HepG2 (cell line): ENCODE results near the gene RRAD. TPM values are rescaled to one million over a fixed set of nuclear protein-coding genes. Genes with fewer than 3 reads are reported as not detected.
A peak's percentile ranks its signal among the peaks of the same experiment; 100 is the strongest.

ENCODE experiments used
- GZF1 ChIP-seq: sonication (generic); formaldehyde crosslinking; IDR thresholded peaks from 2 replicates; pipeline ENCODE4 v1.5.1; 2020; ENCODE audit warnings: mild to moderate bottlenecking, missing genetic modification reagents
- LCORL ChIP-seq, 2 experiments: fragments of 450-650 bp in 1 of 2; sonication (generic) in 1 of 2; formaldehyde crosslinking in 1 of 2; IDR thresholded peaks; 2 replicates each; pipeline versions ENCODE4 v1.5.0 to v1.6.1; 2017 to 2020; ENCODE audit warnings: antibody characterized with exemption in 1 of 2, missing genetic modification reagents in 1 of 2
- MIER3 ChIP-seq: IDR thresholded peaks from 2 replicates; pipeline ENCODE4 v1.6.1; 2016; ENCODE audit warnings: missing compliant biosample characterization, borderline replicate concordance
- PAF1 ChIP-seq: IDR thresholded peaks from 2 replicates; pipeline ENCODE4 v1.6.1; 2016; ENCODE audit warnings: missing genetic modification reagents, missing compliant biosample characterization
- POLR2A ChIP-seq, 2 experiments: IDR thresholded peaks; 2 replicates each; pipeline ENCODE4 v1.6.1; 2011; ENCODE audit warnings: low read depth in 2 of 2, low read length in 2 of 2, mild to moderate bottlenecking in 1 of 2, moderate library complexity in 1 of 2; ENCODE audit not compliant: insufficient read depth in 1 of 2
- RARA ChIP-seq: IDR thresholded peaks from 2 replicates; pipeline ENCODE4 v1.6.1; 2016; ENCODE audit warnings: missing genetic modification reagents, missing compliant biosample characterization
- SNAPC4 ChIP-seq: sonication (generic); formaldehyde crosslinking; IDR thresholded peaks from 2 replicates; pipeline ENCODE4 v1.4.0; 2020; ENCODE audit warnings: mild to moderate bottlenecking, missing genetic modification reagents
- THAP9 ChIP-seq: sonication (generic); formaldehyde crosslinking; IDR thresholded peaks from 2 replicates; pipeline ENCODE4; 2020; ENCODE audit warnings: missing genetic modification reagents, mild to moderate bottlenecking, borderline replicate concordance
- ZFP36L2 ChIP-seq: sonication (generic); formaldehyde crosslinking; IDR thresholded peaks from 2 replicates; pipeline ENCODE4 v1.4.0; 2020; ENCODE audit warnings: missing genetic modification reagents
- ZFX ChIP-seq: sonication (generic); formaldehyde crosslinking; IDR thresholded peaks from 2 replicates; pipeline ENCODE4 v1.4.0; 2020; ENCODE audit warnings: mild to moderate bottlenecking, low read depth, missing genetic modification reagents, moderate library complexity
- ZNF607 ChIP-seq: sonication (generic); formaldehyde crosslinking; IDR thresholded peaks from 2 replicates; pipeline ENCODE4 v1.5.1; 2020; ENCODE audit warnings: missing genetic modification reagents, mild to moderate bottlenecking, borderline replicate concordance
- ZNF672 ChIP-seq: sonication (generic); formaldehyde crosslinking; IDR thresholded peaks from 2 replicates; pipeline ENCODE4 v1.8.1; 2022; ENCODE audit warnings: missing genetic modification reagents
- ZNF720 ChIP-seq: sonication (generic); formaldehyde crosslinking; IDR thresholded peaks from 2 replicates; pipeline ENCODE4 v1.4.0; 2020; ENCODE audit warnings: missing genetic modification reagents
- ZNF75D ChIP-seq: sonication (generic); formaldehyde crosslinking; IDR thresholded peaks from 2 replicates; pipeline ENCODE4 v1.8.1; 2023; ENCODE audit warnings: missing genetic modification reagents, mild to moderate bottlenecking, borderline replicate concordance
- ZSCAN22 ChIP-seq: sonication (generic); formaldehyde crosslinking; IDR thresholded peaks from 2 replicates; pipeline ENCODE4 v1.4.0; 2020; ENCODE audit warnings: mild to moderate bottlenecking, missing genetic modification reagents
- polyA plus RNA-seq, 8 experiments: library from polyadenylated mRNA; depleted of rRNA in 3 of 8; stranded (reverse) in 7 of 8; unstranded in 1 of 8; fragments of >200 nt; fragmentation: Illumina TruSeq in 4 of 8; extraction: Trizol in 4 of 8; gene quantifications; 2 replicates each; pipeline versions ENCODE4 v1.2.1 to v1.2.3, GENCODE V29; 2011 to 2016; ENCODE audit warnings: low read depth in 4 of 8, missing spikeins in 1 of 8, mixed read lengths in 1 of 8; ENCODE audit not compliant: insufficient read depth in 1 of 8
- total RNA-seq, 5 experiments: library from RNA; depleted of rRNA; stranded (reverse); fragments of >200 nt; fragmentation: Illumina TruSeq; extraction: Trizol; gene quantifications; 2 replicates each; pipeline ENCODE4 v1.2.3, GENCODE V29; 2016; ENCODE audit warnings: low read depth in 1 of 5
- TF ChIP-seq, protein P1 (sequence below): IDR thresholded peaks from 2 replicates; pipeline ENCODE4 v1.6.1; 2016; ENCODE audit warnings: low read depth, missing genetic modification reagents, missing compliant biosample characterization

RRAD gene
- total and polyA plus RNA-seq, 2 of the 13 experiments (the other 11 are each of a cell fraction or from before 2014, with no cell fraction given) = 0.80 to 1.1 TPM

DNA sequence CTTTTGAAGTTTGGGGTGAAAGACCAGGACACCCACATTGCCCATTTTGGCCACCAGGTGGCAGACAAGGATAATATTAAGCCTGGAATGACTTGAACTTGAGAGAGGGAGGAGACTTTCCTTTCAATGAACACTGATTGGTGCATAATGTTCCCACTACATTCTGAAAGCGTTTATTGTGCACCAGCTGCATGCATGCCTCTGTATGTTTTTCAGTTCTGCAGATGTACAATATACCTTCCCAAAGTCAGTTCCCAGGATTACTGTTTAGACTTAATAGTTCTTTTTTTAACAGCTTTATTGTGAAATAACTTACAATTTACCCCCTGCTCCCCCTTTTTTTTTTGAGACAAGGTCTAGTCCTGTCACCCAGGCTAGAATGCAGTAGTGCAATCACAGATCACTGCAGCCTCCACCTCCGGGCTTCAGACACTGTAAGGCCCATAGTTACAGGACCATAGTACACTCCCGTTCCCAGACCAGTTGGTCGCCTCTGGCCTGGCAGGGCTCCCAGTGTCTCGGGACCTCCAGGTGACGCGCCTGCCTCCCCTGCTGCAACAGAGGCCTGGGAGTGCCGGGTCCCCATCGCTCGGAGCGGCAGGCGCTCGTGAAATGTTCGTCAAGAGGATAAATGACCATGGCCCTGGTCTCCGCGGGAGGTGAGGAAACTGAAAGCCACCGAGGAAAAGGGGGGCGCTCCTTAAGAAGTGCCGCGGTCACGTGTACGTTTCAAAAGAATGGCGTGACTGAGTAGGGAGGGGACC is 22.1 kb upstream of the RRAD start (continued):
- no peak for TF ChIP-seq ZNF607 (CRISPR knock-in tag)
- no peak for TF ChIP-seq ZNF720 (CRISPR knock-in tag)
- no peak for TF ChIP-seq ZFP36L2 (CRISPR knock-in tag)
- peak in 1 of 2 experiments; percentile 49; a peak in 1 of 4 replicates for TF ChIP-seq POLR2A (IDR thresholded peaks at IDR 0.05; ENCODE audit: insufficient read depth in 1 of 2, low read depth in 2 of 2, low read length in 2 of 2)
- no peak; the same call in 1 of the 2 replicates for TF ChIP-seq MIER3 (CRISPR knock-in tag)
- no peak for TF ChIP-seq ZNF75D (CRISPR knock-in tag)
- TF ChIP-seq SNAPC4 (CRISPR knock-in tag) = no peak
- TF ChIP-seq PAF1 (CRISPR knock-in tag) = 0 out of 2 replicates have a peak, but pooled peaks have one; percentile 35
- TF ChIP-seq ZNF672 (CRISPR knock-in tag) = no peak
- TF ChIP-seq LCORL (IDR thresholded peaks at IDR 0.05) = no peak
- TF ChIP-seq LCORL (CRISPR knock-in tag; IDR thresholded peaks at IDR 0.05) = peak; percentile 40; the same call in 1 of the 2 replicates
- no peak for TF ChIP-seq GZF1 (CRISPR knock-in tag)
- no peak for TF ChIP-seq RARA (CRISPR knock-in tag)
- TF ChIP-seq ZSCAN22 = no peak
- TF ChIP-seq ZFX (CRISPR knock-in tag) = no peak; the same call in 1 of the 2 replicates
- TF ChIP-seq, protein P1, sequence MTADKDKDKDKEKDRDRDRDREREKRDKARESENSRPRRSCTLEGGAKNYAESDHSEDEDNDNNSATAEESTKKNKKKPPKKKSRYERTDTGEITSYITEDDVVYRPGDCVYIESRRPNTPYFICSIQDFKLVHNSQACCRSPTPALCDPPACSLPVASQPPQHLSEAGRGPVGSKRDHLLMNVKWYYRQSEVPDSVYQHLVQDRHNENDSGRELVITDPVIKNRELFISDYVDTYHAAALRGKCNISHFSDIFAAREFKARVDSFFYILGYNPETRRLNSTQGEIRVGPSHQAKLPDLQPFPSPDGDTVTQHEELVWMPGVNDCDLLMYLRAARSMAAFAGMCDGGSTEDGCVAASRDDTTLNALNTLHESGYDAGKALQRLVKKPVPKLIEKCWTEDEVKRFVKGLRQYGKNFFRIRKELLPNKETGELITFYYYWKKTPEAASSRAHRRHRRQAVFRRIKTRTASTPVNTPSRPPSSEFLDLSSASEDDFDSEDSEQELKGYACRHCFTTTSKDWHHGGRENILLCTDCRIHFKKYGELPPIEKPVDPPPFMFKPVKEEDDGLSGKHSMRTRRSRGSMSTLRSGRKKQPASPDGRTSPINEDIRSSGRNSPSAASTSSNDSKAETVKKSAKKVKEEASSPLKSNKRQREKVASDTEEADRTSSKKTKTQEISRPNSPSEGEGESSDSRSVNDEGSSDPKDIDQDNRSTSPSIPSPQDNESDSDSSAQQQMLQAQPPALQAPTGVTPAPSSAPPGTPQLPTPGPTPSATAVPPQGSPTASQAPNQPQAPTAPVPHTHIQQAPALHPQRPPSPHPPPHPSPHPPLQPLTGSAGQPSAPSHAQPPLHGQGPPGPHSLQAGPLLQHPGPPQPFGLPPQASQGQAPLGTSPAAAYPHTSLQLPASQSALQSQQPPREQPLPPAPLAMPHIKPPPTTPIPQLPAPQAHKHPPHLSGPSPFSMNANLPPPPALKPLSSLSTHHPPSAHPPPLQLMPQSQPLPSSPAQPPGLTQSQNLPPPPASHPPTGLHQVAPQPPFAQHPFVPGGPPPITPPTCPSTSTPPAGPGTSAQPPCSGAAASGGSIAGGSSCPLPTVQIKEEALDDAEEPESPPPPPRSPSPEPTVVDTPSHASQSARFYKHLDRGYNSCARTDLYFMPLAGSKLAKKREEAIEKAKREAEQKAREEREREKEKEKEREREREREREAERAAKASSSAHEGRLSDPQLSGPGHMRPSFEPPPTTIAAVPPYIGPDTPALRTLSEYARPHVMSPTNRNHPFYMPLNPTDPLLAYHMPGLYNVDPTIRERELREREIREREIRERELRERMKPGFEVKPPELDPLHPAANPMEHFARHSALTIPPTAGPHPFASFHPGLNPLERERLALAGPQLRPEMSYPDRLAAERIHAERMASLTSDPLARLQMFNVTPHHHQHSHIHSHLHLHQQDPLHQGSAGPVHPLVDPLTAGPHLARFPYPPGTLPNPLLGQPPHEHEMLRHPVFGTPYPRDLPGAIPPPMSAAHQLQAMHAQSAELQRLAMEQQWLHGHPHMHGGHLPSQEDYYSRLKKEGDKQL (CRISPR knock-in tag) = 0 out of 2 replicates have a peak, but pooled peaks have one; percentile 34
- TF ChIP-seq THAP9 (CRISPR knock-in tag) = no peak
